HepG2 (cell line): ENCODE data around the gene CHD2. TPM values are rescaled to one million over a fixed set of nuclear protein-coding genes. Genes with fewer than 3 reads are reported as not detected.

Experiments
- ATAC-seq: fragments of 200-7000 bp; cut with Tn5 transposase; 3 replicates; pipeline ENCODE4 v1.9.1; 2020; ENCODE audit warnings: mild to moderate bottlenecking, moderate library complexity
- BruUV-seq: library from RNA; stranded (reverse); fragments of 400-500 nt; replicated peaks from 2 replicates; lab custom pipeline; 2021; lab: Mats Ljungman, UMichigan
- CTCF ChIA-PET: fragments of 300-600 bp; formaldehyde crosslinking; extraction: SDS; loops from one replicate; lab custom pipeline; 2021; ENCODE audit warnings: low total read pairs, inconsistent platforms, low intra/inter-chr PET ratio; lab: Yijun Ruan, JAX
- POLR2A ChIA-PET: fragments of 350-600 bp; sonication (Branson Sonifier 250); formaldehyde crosslinking; loops from one replicate; lab custom pipeline; 2020; ENCODE audit warnings: antibody characterized with exemption, inconsistent platforms; lab: Yijun Ruan, JAX
- DNase-seq: peaks from one replicate; pipeline ENCODE4 v3.0.0-alpha.2; 2015; ENCODE audit warnings: low spot score
- FAIRE-seq: peaks from 3 replicates; lab custom pipeline; 2011; peaks lifted over from hg19 to GRCh38; lab: Jason Lieb, UNC
- H2AFZ ChIP-seq: one replicate; pipeline ENCODE4 v1.6.1; 2011; ENCODE audit warnings: low read length, inconsistent platforms
- H3K27ac ChIP-seq: fragments of 300-600 bp; 3 replicates; pipeline ENCODE4 v1.8.0; 2011; ENCODE audit warnings: mixed run types, mild to moderate bottlenecking, mixed read lengths, low read length, inconsistent platforms; ENCODE audit not compliant: insufficient read depth; ENCODE audit errors: extremely low read length
- H3K27me3 ChIP-seq, 2 experiments: fragments of 200-600 bp in 1 of 2; 2 replicates in 1 of 2; 3 replicates in 1 of 2; pipeline versions ENCODE4 v1.6.0 to v1.8.0; 2011; ENCODE audit warnings: low read length in 2 of 2, mild to moderate bottlenecking in 2 of 2, moderate library complexity in 2 of 2, inconsistent platforms in 1 of 2; ENCODE audit not compliant: insufficient read depth in 2 of 2, control insufficient read depth in 1 of 2
- H3K36me3 ChIP-seq, 2 experiments: fragments of 200-600 bp in 1 of 2; replicated peaks in 1 of 2; 2 replicates in 1 of 2; 3 replicates in 1 of 2; pipeline versions ENCODE4 v1.5.1 to v1.8.0; 2011; ENCODE audit warnings: low read length in 2 of 2, inconsistent platforms in 1 of 2; ENCODE audit not compliant: insufficient read depth in 2 of 2, control insufficient read depth in 1 of 2
- H3K4me1 ChIP-seq: 2 replicates; pipeline ENCODE4 v1.5.1; 2012; ENCODE audit warnings: low read length, inconsistent platforms; ENCODE audit not compliant: insufficient read depth
- H3K4me2 ChIP-seq: 2 replicates; pipeline ENCODE4 v1.6.0; 2011; ENCODE audit warnings: low read depth, low read length, inconsistent platforms
- H3K4me3 ChIP-seq, 3 experiments: fragments of 200-600 bp in 1 of 3; sonication (generic), shearing (Covaris generic) in 1 of 3; replicated peaks in 1 of 3; 2 replicates each; pipeline ENCODE4 v1.5.1; 2011 to 2016; ENCODE audit warnings: low read length in 3 of 3, inconsistent platforms in 2 of 3, low read depth in 2 of 3, mild to moderate bottlenecking in 2 of 3, control low read depth in 1 of 3, mixed read lengths in 1 of 3; ENCODE audit not compliant: insufficient read depth in 1 of 3
- H3K79me2 ChIP-seq: one replicate; pipeline ENCODE4 v1.6.1; 2011; ENCODE audit warnings: low read length, inconsistent platforms; ENCODE audit not compliant: insufficient read depth
- H3K9ac ChIP-seq: 2 replicates; pipeline ENCODE4 v1.6.0; 2011; ENCODE audit warnings: mild to moderate bottlenecking, low read depth, low read length, inconsistent platforms; ENCODE audit not compliant: insufficient read depth
- H3K9me3 ChIP-seq: 2 replicates; pipeline ENCODE4 v1.5.1; 2012; ENCODE audit warnings: mild to moderate bottlenecking, low read length
- H4K20me1 ChIP-seq: 2 replicates; pipeline ENCODE4 v1.6.0; 2011; ENCODE audit warnings: inconsistent platforms, mild to moderate bottlenecking, low read length, moderate library complexity; ENCODE audit not compliant: insufficient read depth
- CENPT ChIP-seq: sonication (generic); formaldehyde crosslinking; IDR thresholded peaks from 2 replicates; pipeline ENCODE4 v1.8.0; 2022; ENCODE audit warnings: low read depth, mild to moderate bottlenecking, moderate library complexity, missing genetic modification reagents
- DPF2 ChIP-seq: sonication (generic); formaldehyde crosslinking; IDR thresholded peaks from 2 replicates; pipeline ENCODE4 v1.4.0; 2020; ENCODE audit warnings: mild to moderate bottlenecking, low read depth, missing genetic modification reagents, borderline replicate concordance
- FOXK1 ChIP-seq: sonication (generic); formaldehyde crosslinking; IDR thresholded peaks from 2 replicates; pipeline ENCODE4 v1.4.0; 2020; ENCODE audit warnings: low read depth, missing genetic modification reagents, borderline replicate concordance
- KLF11 ChIP-seq: IDR thresholded peaks from 2 replicates; pipeline ENCODE4 v1.6.1; 2016; ENCODE audit warnings: missing compliant biosample characterization
- KLF16 ChIP-seq, 2 experiments: sonication (generic) in 1 of 2; formaldehyde crosslinking in 1 of 2; IDR thresholded peaks; 2 replicates each; pipeline versions ENCODE4 v1.6.1 to v1.8.0; 2016 to 2023; ENCODE audit warnings: missing genetic modification reagents in 2 of 2, missing compliant biosample characterization in 1 of 2
- NFIB ChIP-seq: sonication (generic); formaldehyde crosslinking; IDR thresholded peaks from 2 replicates; pipeline ENCODE4 v1.9.0; 2021; ENCODE audit warnings: missing genetic modification reagents, mild to moderate bottlenecking, borderline replicate concordance
- NR2F6 ChIP-seq, 2 experiments: IDR thresholded peaks; 2 replicates each; pipeline ENCODE4 v1.6.1; 2016; ENCODE audit warnings: antibody characterized with exemption in 1 of 2, mild to moderate bottlenecking in 1 of 2
- RFX3 ChIP-seq: IDR thresholded peaks from 2 replicates; pipeline ENCODE4 v1.6.1; 2016; ENCODE audit warnings: missing biosample characterization, missing genetic modification reagents
- SETDB1 ChIP-seq: sonication (generic); formaldehyde crosslinking; IDR thresholded peaks from 2 replicates; pipeline ENCODE4 v1.5.1; 2020; ENCODE audit warnings: missing genetic modification reagents, mild to moderate bottlenecking, borderline replicate concordance
- ZNF3 ChIP-seq: IDR thresholded peaks from 2 replicates; pipeline ENCODE4 v1.7.0; 2017; ENCODE audit warnings: inconsistent platforms
- ZNF30 ChIP-seq: sonication (generic); formaldehyde crosslinking; IDR thresholded peaks from 2 replicates; pipeline ENCODE4 v1.5.0; 2020; ENCODE audit warnings: mild to moderate bottlenecking, missing genetic modification reagents
- ZNF44 ChIP-seq: sonication (generic); formaldehyde crosslinking; IDR thresholded peaks from 2 replicates; pipeline ENCODE4 v1.5.1; 2020; ENCODE audit warnings: mild to moderate bottlenecking, missing genetic modification reagents
- ZNF558 ChIP-seq: sonication (generic); formaldehyde crosslinking; IDR thresholded peaks from 2 replicates; pipeline ENCODE4 v1.9.0; 2022; ENCODE audit warnings: mild to moderate bottlenecking, missing genetic modification reagents, borderline replicate concordance
- ZSCAN30 ChIP-seq: sonication (generic); formaldehyde crosslinking; IDR thresholded peaks from 2 replicates; pipeline ENCODE4 v1.5.0; 2020; ENCODE audit warnings: mild to moderate bottlenecking, missing genetic modification reagents
- WGBS: methylation state at CpG from one replicate; pipeline ENCODE4 v1.1.6; 2017; ENCODE audit warnings: low lambda C conversion rate; 5-methylcytosine and 5-hydroxymethylcytosine counted together
- in situ Hi-C: cut with HindIII; loops from 2 replicates; pipeline ENCODE4 v1.10.0; 2017; ENCODE audit warnings: low pct_unique_long_range_greater_than_20kb; ENCODE audit not compliant: extremely low pct_ligation_motif_present
- intact Hi-C: fragments of 100-400 bp; cut with micrococcal nuclease; formaldehyde crosslinking; loops from one replicate; pipeline ENCODE4 v1.10.0; 2022; ENCODE audit not compliant: unreplicated experiment
- polyA plus RNA-seq, 8 experiments: library from polyadenylated mRNA; depleted of rRNA in 3 of 8; stranded (reverse) in 7 of 8; unstranded in 1 of 8; fragments of >200 nt; fragmentation: Illumina TruSeq in 4 of 8; extraction: Trizol in 4 of 8; gene quantifications; 2 replicates each; pipeline versions ENCODE4 v1.2.1 to v1.2.3, GENCODE V29; 2011 to 2016; ENCODE audit warnings: low read depth in 4 of 8, missing spikeins in 1 of 8, mixed read lengths in 1 of 8; ENCODE audit not compliant: insufficient read depth in 1 of 8
- total RNA-seq, 5 experiments: library from RNA; depleted of rRNA; stranded (reverse); fragments of >200 nt; fragmentation: Illumina TruSeq; extraction: Trizol; gene quantifications; 2 replicates each; pipeline ENCODE4 v1.2.3, GENCODE V29; 2016; ENCODE audit warnings: low read depth in 1 of 5
- TF ChIP-seq, protein P1 (sequence below): sonication (generic); formaldehyde crosslinking; IDR thresholded peaks from 2 replicates; pipeline ENCODE4 v1.5.1; 2020; ENCODE audit warnings: mild to moderate bottlenecking, moderate library complexity, missing genetic modification reagents
- TF ChIP-seq, protein P2 (sequence below): sonication (generic); formaldehyde crosslinking; IDR thresholded peaks from 2 replicates; pipeline ENCODE4 v1.4.0; 2020; ENCODE audit warnings: mild to moderate bottlenecking, missing genetic modification reagents

Gene CHD2
- total and polyA plus RNA-seq, 2 of the 13 experiments (the other 11 are each of a cell fraction or from before 2014, with no cell fraction given): 54.0 to 54.1 TPM

DNA sequence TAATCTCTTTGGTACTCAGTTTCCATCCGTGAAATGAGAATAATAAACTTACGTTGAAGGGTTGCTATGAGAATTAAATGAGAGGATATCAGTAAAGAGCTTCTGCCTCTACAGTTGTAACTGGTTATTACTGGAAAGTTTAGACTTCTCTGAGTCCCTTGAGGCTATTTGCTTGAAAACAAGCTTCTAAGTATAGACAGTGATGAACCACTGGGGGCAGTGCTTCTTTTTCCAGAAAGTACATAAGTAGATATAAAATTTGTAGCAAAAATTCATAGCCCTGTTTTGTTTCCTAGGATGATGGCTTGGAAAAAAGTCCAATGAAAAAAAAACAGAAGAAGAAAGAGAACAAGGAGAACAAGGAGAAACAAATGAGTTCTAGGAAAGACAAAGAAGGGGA is 101.8 kb downstream of the CHD2 start:
- POLR2A ChIA-PET: no interaction called here
- no peak overlapping the region for H2AFZ ChIP-seq
- H3K79me2 ChIP-seq: no peaks in the 10 kb centered on the region
- no peak for TF ChIP-seq DPF2 (CRISPR knock-in tag)
- TF ChIP-seq ZNF44 (CRISPR knock-in tag): no peak
- no peak for TF ChIP-seq ZNF3 (CRISPR knock-in tag)
- TF ChIP-seq ZSCAN30 (CRISPR knock-in tag): no peak
- no peak for TF ChIP-seq ZNF30
- no peak for TF ChIP-seq NFIB (CRISPR knock-in tag)
- no peak for TF ChIP-seq KLF16 (CRISPR knock-in tag; IDR thresholded peaks at IDR 0.05)
- TF ChIP-seq, protein P1, sequence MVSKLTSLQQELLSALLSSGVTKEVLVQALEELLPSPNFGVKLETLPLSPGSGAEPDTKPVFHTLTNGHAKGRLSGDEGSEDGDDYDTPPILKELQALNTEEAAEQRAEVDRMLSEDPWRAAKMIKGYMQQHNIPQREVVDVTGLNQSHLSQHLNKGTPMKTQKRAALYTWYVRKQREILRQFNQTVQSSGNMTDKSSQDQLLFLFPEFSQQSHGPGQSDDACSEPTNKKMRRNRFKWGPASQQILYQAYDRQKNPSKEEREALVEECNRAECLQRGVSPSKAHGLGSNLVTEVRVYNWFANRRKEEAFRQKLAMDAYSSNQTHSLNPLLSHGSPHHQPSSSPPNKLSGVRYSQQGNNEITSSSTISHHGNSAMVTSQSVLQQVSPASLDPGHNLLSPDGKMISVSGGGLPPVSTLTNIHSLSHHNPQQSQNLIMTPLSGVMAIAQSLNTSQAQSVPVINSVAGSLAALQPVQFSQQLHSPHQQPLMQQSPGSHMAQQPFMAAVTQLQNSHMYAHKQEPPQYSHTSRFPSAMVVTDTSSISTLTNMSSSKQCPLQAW (CRISPR knock-in tag): no peak
- no peak for TF ChIP-seq FOXK1
- no peak for TF ChIP-seq SETDB1 (CRISPR knock-in tag)
- no peak for TF ChIP-seq CENPT (CRISPR knock-in tag)
- TF ChIP-seq RFX3 (CRISPR knock-in tag): no peak
- no peak for TF ChIP-seq NR2F6 (IDR thresholded peaks at IDR 0.05)
- no peak for TF ChIP-seq NR2F6 (CRISPR knock-in tag; IDR thresholded peaks at IDR 0.05)
- TF ChIP-seq KLF11: no peak
- TF ChIP-seq, protein P2, sequence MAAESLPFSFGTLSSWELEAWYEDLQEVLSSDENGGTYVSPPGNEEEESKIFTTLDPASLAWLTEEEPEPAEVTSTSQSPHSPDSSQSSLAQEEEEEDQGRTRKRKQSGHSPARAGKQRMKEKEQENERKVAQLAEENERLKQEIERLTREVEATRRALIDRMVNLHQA (CRISPR knock-in tag): no peak
- no peak for TF ChIP-seq ZNF558 (CRISPR knock-in tag)
- TF ChIP-seq, all 625 proteins: peak for 0
- Histone ChIP-seq H3K27me3 (no peaks in the 10 kb centered on the region), H3K4me2 (no peak overlapping the region), H3K9ac (no peak overlapping the region), H4K20me1 (0 out of 2 replicates have a peak, but pooled peaks cover 2% of the 10 kb centered on the region), H3K36me3 (peaks cover 26 to 90% of the 10 kb centered on the region in 2 experiments), H3K4me1 (no peaks in the 10 kb centered on the region), H3K27ac (no peak overlapping the region), H3K4me3 (no peak overlapping the region), H3K9me3 (no peaks in the 10 kb centered on the region)
- 98% methylated on average over 2 of the region's 2 CpGs for WGBS
- intact Hi-C loops (no loop called here), in situ Hi-C loops (loop anchor here (25.0 kb wide), 1 partner anchor 215 kb away; no protein-coding TSS in a partner anchor)
- no peak for FAIRE-seq
- peak; percentile 33; the same call in 2 of the 3 replicates for ATAC-seq
- CTCF ChIA-PET: no interaction called here
- BruUV-seq: no TSS peak
- DNase-seq: no peak
